Measurements from ENCODE around the gene STK33. TPM values are rescaled to one million over a fixed set of nuclear protein-coding genes. Genes with fewer than 3 reads are reported as not detected.

Gene STK33
- total and polyA plus RNA-seq, 12 donors, result 6.9 to 37.9 (median 30.1) TPM

DNA sequence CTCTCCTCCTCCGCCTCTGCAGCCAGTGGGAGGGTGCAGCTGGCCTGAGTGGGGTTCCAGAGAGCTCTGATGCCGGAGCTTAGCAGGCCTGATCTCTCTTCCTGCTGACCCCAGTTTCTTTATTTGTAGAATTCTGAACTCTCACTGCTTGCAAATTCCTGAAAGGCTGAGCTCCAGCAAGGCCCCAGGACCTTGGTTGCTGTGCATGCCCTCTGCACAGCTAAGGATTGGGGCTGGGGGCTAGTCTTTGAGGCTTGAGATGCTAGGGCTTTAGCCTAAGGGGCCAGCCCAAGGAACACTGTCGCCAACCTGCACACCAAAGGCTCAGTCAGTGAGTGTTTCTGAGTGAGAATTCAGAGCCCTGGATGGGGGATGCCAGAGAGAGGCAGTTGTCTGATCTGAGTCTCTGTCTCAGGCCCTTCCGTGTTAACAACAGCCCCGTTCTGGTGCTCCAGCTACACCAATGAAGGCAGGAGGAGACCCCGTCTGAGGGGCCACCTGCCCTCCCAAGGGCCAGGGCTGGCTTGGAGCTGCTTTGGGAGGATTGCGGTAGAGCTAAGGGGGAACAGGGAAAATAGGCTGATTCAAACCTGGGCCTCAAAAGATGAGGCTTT is 224.3 kb downstream of the STK33 start:
- intact Hi-C loops (cut with DNase I), result no loop called here
- TF ChIP-seq, protein P1, sequence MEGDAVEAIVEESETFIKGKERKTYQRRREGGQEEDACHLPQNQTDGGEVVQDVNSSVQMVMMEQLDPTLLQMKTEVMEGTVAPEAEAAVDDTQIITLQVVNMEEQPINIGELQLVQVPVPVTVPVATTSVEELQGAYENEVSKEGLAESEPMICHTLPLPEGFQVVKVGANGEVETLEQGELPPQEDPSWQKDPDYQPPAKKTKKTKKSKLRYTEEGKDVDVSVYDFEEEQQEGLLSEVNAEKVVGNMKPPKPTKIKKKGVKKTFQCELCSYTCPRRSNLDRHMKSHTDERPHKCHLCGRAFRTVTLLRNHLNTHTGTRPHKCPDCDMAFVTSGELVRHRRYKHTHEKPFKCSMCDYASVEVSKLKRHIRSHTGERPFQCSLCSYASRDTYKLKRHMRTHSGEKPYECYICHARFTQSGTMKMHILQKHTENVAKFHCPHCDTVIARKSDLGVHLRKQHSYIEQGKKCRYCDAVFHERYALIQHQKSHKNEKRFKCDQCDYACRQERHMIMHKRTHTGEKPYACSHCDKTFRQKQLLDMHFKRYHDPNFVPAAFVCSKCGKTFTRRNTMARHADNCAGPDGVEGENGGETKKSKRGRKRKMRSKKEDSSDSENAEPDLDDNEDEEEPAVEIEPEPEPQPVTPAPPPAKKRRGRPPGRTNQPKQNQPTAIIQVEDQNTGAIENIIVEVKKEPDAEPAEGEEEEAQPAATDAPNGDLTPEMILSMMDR (IDR thresholded peaks at IDR 0.05), result no peak
- DNase-seq (no peak), ATAC-seq (no peak)
- Histone ChIP-seq H3K27me3 (no peaks in the 10 kb centered on the region), H3K27ac (no peak overlapping the region), H3K9me3 (no peaks in the 10 kb centered on the region), H3K36me3 (no peaks in the 10 kb centered on the region), H3K4me3 (no peak overlapping the region), H3K4me1 (no peaks in the 10 kb centered on the region)
- WGBS, 2 donors, result 87 to 92% methylated on average over 7 of the region's 7 CpGs

DNA sequence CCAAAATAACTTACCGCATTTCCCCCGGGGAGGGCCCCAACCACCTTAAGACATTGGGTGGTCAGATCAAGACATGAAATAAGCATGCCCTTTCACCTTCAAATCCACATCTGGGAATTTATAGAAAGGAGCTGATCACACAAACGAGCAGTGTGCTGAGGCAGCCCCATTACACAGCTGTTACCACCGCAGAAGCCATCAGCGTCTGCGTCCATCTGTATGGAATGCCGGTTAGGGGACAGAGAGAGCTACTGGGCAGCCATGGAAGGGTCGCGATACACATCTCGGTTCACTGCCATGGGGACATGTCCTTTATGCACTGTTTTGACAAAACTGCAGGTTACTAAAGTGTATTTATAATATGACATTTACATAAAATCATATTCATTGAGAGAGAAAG is 225.3 kb downstream of the STK33 start:
- Histone ChIP-seq H3K27me3 (no peaks in the 10 kb centered on the region), H3K4me3 (no peak overlapping the region), H3K36me3 (no peaks in the 10 kb centered on the region), H3K9me3 (no peaks in the 10 kb centered on the region), H3K27ac (no peak overlapping the region), H3K4me1 (no peaks in the 10 kb centered on the region)
- TF ChIP-seq, protein P1 (IDR thresholded peaks at IDR 0.05), result no peak
- intact Hi-C loops (cut with DNase I), result no loop called here
- DNase-seq, result no peak
- 81 to 86% methylated on average over 10 of the region's 10 CpGs for WGBS, 2 donors
- no peak for ATAC-seq

DNA sequence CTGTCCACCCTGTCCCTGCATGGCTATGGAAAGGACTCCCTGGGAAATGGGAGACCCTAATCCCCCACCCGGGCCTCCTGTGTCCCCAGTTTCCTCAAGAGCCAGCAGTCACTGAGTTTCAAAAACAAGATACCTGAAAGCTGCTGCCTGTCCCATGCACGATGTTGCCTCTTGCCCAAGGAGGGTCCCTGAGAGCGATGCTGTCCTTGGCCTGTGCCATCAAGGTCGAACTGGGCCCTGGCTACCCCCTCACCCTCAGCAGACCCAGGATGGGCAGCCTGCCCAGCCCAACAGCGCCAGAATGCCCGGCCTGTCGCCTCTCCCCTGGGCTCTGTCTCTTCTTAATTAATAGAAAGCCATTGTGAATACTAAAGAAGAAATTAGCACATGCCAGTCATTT is 225.8 kb downstream of the STK33 start:
- Histone ChIP-seq H3K27me3 (no peaks in the 10 kb centered on the region), H3K9me3 (no peaks in the 10 kb centered on the region), H3K4me1 (no peaks in the 10 kb centered on the region), H3K4me3 (no peak overlapping the region), H3K36me3 (no peaks in the 10 kb centered on the region), H3K27ac (no peak overlapping the region)
- DNase-seq (no peak), ATAC-seq (no peak)
- TF ChIP-seq, protein P1 (IDR thresholded peaks at IDR 0.05), result no peak
- WGBS, 2 donors, result 58 to 67% methylated on average over 7 of the region's 7 CpGs
- intact Hi-C loops (cut with DNase I), result no loop called here

DNA sequence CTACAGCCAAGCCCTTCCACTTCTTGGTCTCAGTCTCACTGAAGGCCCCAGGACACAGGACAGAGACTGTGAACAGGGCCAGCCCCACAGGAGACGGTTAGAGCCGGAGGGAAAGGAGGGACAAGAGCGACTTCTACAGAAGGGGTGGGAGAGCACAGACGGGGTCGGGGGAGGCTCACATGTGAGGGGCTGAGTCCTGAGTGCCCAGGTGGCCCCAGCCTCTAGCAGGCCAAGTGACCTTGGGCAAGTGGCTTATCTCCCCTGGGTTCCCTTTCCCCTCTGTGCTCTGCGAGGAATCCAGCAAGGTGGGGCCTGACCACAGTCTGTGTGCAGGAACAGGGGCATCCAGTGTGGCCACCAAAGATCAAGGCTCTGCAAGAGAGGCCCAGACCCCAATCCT is 227.7 kb downstream of the STK33 start:
- DNase-seq, result no peak
- TF ChIP-seq, protein P1 (IDR thresholded peaks at IDR 0.05), result no peak
- intact Hi-C loops (cut with DNase I), result no loop called here
- Histone ChIP-seq H3K27me3 (no peaks in the 10 kb centered on the region), H3K27ac (no peak overlapping the region), H3K9me3 (no peaks in the 10 kb centered on the region), H3K36me3 (no peaks in the 10 kb centered on the region), H3K4me1 (no peaks in the 10 kb centered on the region), H3K4me3 (no peak overlapping the region)
- WGBS, 2 donors, result 81 to 93% methylated on average over 6 of the region's 6 CpGs
- no peak for ATAC-seq

Measured in heart right ventricle (tissue), 16 donors.